ENCODE data around the gene TTC33.

Gene TTC33

DNA sequence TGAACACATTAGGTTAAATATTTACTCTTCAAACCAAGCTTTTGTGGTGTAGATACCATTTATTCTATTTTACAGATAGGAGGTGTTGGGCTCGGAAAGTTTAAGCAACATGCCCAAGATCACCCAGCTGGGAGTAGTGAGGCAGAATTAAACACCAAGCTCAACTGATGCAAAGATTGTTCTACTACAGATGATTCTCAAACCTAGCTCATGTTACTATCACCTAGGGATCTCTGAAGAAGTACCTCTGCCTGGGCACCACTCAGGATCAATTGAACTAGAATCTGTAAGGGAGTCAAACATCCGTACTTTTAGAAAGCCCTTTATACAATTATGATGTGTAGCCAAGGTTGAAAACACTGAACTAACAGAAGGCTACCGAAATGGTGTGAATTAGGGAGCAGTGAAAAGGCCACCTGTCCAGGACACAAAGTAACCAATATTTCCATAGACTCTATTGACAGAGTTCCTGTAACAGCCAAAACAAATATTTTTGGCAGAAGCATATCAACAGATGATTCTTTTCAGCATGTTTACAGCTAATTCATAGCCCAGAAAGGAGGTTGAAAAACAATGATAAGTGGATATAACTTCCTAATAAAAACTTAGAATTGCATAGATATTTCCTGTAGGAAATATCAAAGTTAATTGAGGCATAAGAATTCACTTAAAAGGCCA is 234.5 kb downstream of the TTC33 start:
- Histone ChIP-seq H3K27me3 (ENCODE audit: low read depth, low read length) (no peaks in the 10 kb centered on the region), H3K27ac (ENCODE audit: low read length) (no peak overlapping the region), H2AFZ (ENCODE audit: low read depth, low read length) (no peak overlapping the region), H3K9me3 (ENCODE audit: insufficient read depth, low read length) (no peaks in the 10 kb centered on the region), H3K36me3 (replicated peaks; ENCODE audit: low read depth, low read length) (no peaks in the 10 kb centered on the region), H3K4me2 (ENCODE audit: low read length) (no peak overlapping the region), H3K79me2 (ENCODE audit: low read length) (no peaks in the 10 kb centered on the region), H3K4me1 (ENCODE audit: low read length) (no peaks in the 10 kb centered on the region), H4K20me1 (ENCODE audit: insufficient read depth, low read length) (no peaks in the 10 kb centered on the region), H3K9ac (ENCODE audit: low read length) (no peak overlapping the region), H3K4me3 (ENCODE audit: low read length) (no peak overlapping the region)
- TF ChIP-seq, protein P1, sequence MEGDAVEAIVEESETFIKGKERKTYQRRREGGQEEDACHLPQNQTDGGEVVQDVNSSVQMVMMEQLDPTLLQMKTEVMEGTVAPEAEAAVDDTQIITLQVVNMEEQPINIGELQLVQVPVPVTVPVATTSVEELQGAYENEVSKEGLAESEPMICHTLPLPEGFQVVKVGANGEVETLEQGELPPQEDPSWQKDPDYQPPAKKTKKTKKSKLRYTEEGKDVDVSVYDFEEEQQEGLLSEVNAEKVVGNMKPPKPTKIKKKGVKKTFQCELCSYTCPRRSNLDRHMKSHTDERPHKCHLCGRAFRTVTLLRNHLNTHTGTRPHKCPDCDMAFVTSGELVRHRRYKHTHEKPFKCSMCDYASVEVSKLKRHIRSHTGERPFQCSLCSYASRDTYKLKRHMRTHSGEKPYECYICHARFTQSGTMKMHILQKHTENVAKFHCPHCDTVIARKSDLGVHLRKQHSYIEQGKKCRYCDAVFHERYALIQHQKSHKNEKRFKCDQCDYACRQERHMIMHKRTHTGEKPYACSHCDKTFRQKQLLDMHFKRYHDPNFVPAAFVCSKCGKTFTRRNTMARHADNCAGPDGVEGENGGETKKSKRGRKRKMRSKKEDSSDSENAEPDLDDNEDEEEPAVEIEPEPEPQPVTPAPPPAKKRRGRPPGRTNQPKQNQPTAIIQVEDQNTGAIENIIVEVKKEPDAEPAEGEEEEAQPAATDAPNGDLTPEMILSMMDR (IDR thresholded peaks at IDR 0.05; ENCODE audit: low read depth, low read length), result no peak
- TF ChIP-seq EZH2phosphoT487 (IDR thresholded peaks at IDR 0.05; ENCODE audit: low read depth), result no peak

DNA sequence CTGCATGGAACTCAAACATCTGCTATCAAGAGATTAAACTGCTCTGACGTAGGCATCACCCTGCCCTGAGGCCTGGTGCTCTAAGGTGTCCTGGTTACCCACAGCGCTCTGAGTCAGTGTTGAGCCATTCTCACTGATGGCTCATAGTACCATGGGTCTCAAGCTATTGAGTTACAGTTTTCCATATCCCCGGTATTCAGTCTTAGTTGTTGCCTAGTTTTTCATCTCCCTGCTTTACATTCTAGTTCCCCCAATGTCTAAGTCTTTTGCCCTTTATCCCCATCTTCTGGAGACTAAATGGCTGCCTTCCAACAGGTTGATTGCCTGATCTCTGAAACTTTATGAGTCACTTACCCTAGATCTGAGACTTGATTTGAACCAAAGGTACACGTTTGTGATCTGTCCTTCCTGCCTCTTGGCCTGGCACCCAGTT is 237.3 kb downstream of the TTC33 start:
- H4K20me1 ChIP-seq (ENCODE audit: insufficient read depth, low read length), result no peaks in the 10 kb centered on the region
- TF ChIP-seq, protein P1 (IDR thresholded peaks at IDR 0.05; ENCODE audit: low read depth, low read length), result no peak
- TF ChIP-seq EZH2phosphoT487 (IDR thresholded peaks at IDR 0.05; ENCODE audit: low read depth), result no peak
- H3K36me3 ChIP-seq (replicated peaks; ENCODE audit: low read depth, low read length), result no peaks in the 10 kb centered on the region
- no peak overlapping the region for H3K27ac ChIP-seq (ENCODE audit: low read length)
- H2AFZ ChIP-seq (ENCODE audit: low read depth, low read length), result no peak overlapping the region
- no peaks in the 10 kb centered on the region for H3K4me1 ChIP-seq (ENCODE audit: low read length)
- H3K4me3 ChIP-seq (ENCODE audit: low read length), result no peak overlapping the region
- no peaks in the 10 kb centered on the region for H3K27me3 ChIP-seq (ENCODE audit: low read depth, low read length)
- no peak overlapping the region for H3K4me2 ChIP-seq (ENCODE audit: low read length)
- H3K9ac ChIP-seq (ENCODE audit: low read length), result no peak overlapping the region
- no peaks in the 10 kb centered on the region for H3K9me3 ChIP-seq (ENCODE audit: insufficient read depth, low read length)
- no peaks in the 10 kb centered on the region for H3K79me2 ChIP-seq (ENCODE audit: low read length)

DNA sequence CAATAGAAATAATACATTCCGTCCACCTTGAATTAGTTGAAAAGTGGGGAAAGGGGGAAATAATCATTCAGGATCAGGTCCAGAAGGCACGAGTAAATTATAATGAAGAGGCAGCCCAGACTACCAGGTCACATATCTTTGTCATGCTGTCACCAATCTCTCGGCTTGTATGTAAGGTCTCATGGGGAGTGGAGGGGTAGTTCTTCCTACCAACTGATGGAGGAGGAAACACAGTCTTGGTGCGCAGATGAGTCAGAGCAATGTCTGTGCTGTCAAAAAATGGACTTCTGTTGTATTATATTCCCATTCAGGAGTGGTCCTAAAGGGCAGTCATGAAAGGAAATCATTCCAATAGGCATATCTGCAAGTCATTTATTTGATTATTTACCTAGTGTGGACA is 240.3 kb downstream of the TTC33 start:
- no peak overlapping the region for H3K4me2 ChIP-seq (ENCODE audit: low read length)
- H3K27ac ChIP-seq (ENCODE audit: low read length), result no peak overlapping the region
- TF ChIP-seq EZH2phosphoT487 (IDR thresholded peaks at IDR 0.05; ENCODE audit: low read depth), result no peak
- TF ChIP-seq, protein P1 (IDR thresholded peaks at IDR 0.05; ENCODE audit: low read depth, low read length), result no peak
- no peaks in the 10 kb centered on the region for H3K4me1 ChIP-seq (ENCODE audit: low read length)
- no peaks in the 10 kb centered on the region for H3K27me3 ChIP-seq (ENCODE audit: low read depth, low read length)
- H3K36me3 ChIP-seq (replicated peaks; ENCODE audit: low read depth, low read length), result no peaks in the 10 kb centered on the region
- no peaks in the 10 kb centered on the region for H3K9me3 ChIP-seq (ENCODE audit: insufficient read depth, low read length)
- no peaks in the 10 kb centered on the region for H4K20me1 ChIP-seq (ENCODE audit: insufficient read depth, low read length)
- no peak overlapping the region for H3K4me3 ChIP-seq (ENCODE audit: low read length)
- no peak overlapping the region for H2AFZ ChIP-seq (ENCODE audit: low read depth, low read length)
- H3K79me2 ChIP-seq (ENCODE audit: low read length), result no peaks in the 10 kb centered on the region
- H3K9ac ChIP-seq (ENCODE audit: low read length), result no peak overlapping the region

- Histone ChIP-seq H3K27me3 (ENCODE audit: low read depth, low read length) (no peaks in the 10 kb centered on the region), H3K9me3 (ENCODE audit: insufficient read depth, low read length) (no peaks in the 10 kb centered on the region), H4K20me1 (ENCODE audit: insufficient read depth, low read length) (no peaks in the 10 kb centered on the region), H2AFZ (ENCODE audit: low read depth, low read length) (no peak overlapping the region), H3K36me3 (replicated peaks; ENCODE audit: low read depth, low read length) (no peaks in the 10 kb centered on the region), H3K27ac (ENCODE audit: low read length) (no peak overlapping the region), H3K4me2 (ENCODE audit: low read length) (no peak overlapping the region), H3K4me1 (ENCODE audit: low read length) (no peaks in the 10 kb centered on the region), H3K4me3 (ENCODE audit: low read length) (no peak overlapping the region), H3K9ac (ENCODE audit: low read length) (no peak overlapping the region), H3K79me2 (ENCODE audit: low read length) (no peaks in the 10 kb centered on the region)
- TF ChIP-seq, protein P1 (IDR thresholded peaks at IDR 0.05; ENCODE audit: low read depth, low read length), result no peak
- TF ChIP-seq EZH2phosphoT487 (IDR thresholded peaks at IDR 0.05; ENCODE audit: low read depth), result no peak
Measured at GRCh38 chr5:40514976-40515375, 240.8 kb downstream of the TTC33 start.

All from OCI-LY3 (cell line).